A673 (cell line): Measurements from ENCODE around the gene SND1.

Source experiments
- EZH2 ChIP-seq: fragments of 200-600 bp; sonication (generic); IDR thresholded peaks from 2 replicates; pipeline ENCODE4 v1.6.1; 2017; ENCODE audit warnings: borderline replicate concordance, low read depth, mild to moderate bottlenecking, mixed read lengths, antibody characterized with exemption, low read length; ENCODE audit not compliant: poor library complexity, severe bottlenecking
- TF ChIP-seq, protein P1 (sequence below): fragments of 300-800, 200-600 bp; sonication (generic); conservative IDR thresholded peaks from 2 replicates; pipeline ENCODE4 v1.5.1; 2017; ENCODE audit warnings: low read depth, mild to moderate bottlenecking, antibody characterized with exemption, low read length, moderate library complexity, mixed read lengths

DNA sequence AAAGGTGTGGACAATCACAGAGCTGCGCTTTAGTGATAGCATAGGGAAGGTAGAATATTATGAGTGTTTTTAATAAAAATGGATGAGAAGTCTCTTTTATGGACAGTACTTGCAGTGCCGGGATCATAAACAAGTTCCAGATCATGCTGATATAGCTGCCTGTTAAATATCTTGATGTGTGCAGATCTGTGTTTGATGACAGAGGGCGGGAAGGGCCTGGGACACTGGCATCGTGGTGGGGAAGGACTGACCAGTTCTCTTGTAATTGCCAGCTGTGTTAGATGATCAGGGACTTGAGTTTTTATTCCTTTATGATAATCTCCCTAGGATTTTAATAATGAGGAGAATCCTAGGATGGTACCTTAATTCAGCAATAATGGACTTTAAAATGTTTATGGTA, 14.6 kb downstream of the SND1 start:
- TF ChIP-seq, protein P1, sequence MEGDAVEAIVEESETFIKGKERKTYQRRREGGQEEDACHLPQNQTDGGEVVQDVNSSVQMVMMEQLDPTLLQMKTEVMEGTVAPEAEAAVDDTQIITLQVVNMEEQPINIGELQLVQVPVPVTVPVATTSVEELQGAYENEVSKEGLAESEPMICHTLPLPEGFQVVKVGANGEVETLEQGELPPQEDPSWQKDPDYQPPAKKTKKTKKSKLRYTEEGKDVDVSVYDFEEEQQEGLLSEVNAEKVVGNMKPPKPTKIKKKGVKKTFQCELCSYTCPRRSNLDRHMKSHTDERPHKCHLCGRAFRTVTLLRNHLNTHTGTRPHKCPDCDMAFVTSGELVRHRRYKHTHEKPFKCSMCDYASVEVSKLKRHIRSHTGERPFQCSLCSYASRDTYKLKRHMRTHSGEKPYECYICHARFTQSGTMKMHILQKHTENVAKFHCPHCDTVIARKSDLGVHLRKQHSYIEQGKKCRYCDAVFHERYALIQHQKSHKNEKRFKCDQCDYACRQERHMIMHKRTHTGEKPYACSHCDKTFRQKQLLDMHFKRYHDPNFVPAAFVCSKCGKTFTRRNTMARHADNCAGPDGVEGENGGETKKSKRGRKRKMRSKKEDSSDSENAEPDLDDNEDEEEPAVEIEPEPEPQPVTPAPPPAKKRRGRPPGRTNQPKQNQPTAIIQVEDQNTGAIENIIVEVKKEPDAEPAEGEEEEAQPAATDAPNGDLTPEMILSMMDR, result no peak
- TF ChIP-seq EZH2, result no peak
